HEK293 (cell line): Measurements from ENCODE around the gene AKR1B15.

Experiments
- BCL11A ChIP-seq: fragments of 450-650 bp; formaldehyde crosslinking; IDR thresholded peaks from 2 replicates; pipeline ENCODE4 v1.5.1; 2016; ENCODE audit warnings: low read depth, missing biosample characterization, missing genetic modification characterization
- CTCF ChIP-seq: fragments of 450-650 bp; formaldehyde crosslinking; IDR thresholded peaks from 2 replicates; pipeline ENCODE4 v1.5.1; 2016; ENCODE audit warnings: missing biosample characterization, missing genetic modification characterization
- GLI4 ChIP-seq: fragments of 450-650 bp; formaldehyde crosslinking; IDR thresholded peaks from 2 replicates; pipeline ENCODE4 v1.5.1; 2016; ENCODE audit warnings: missing biosample characterization, missing genetic modification characterization
- TCF7L2 ChIP-seq: IDR thresholded peaks from 2 replicates; pipeline ENCODE4 v1.6.1; 2011; ENCODE audit warnings: low read depth, mild to moderate bottlenecking, inconsistent platforms, low read length, moderate library complexity, borderline replicate concordance
- ZBTB11 ChIP-seq: fragments of 450-650 bp; formaldehyde crosslinking; conservative IDR thresholded peaks from 2 replicates; pipeline ENCODE4 v1.5.1; 2016; ENCODE audit warnings: low read depth, missing biosample characterization, missing genetic modification characterization
- ZNF112 ChIP-seq: fragments of 450-650 bp; formaldehyde crosslinking; IDR thresholded peaks from 2 replicates; pipeline ENCODE4 v1.5.0; 2017; ENCODE audit warnings: missing biosample characterization, missing genetic modification characterization
- ZNF223 ChIP-seq: fragments of 450-650 bp; formaldehyde crosslinking; IDR thresholded peaks from 2 replicates; pipeline ENCODE4 v1.5.1; 2016; ENCODE audit warnings: missing biosample characterization, missing genetic modification characterization
- ZNF548 ChIP-seq: fragments of 450-650 bp; formaldehyde crosslinking; IDR thresholded peaks from 2 replicates; pipeline ENCODE4 v1.5.1; 2016; ENCODE audit warnings: missing biosample characterization, missing genetic modification characterization
- ZNF658 ChIP-seq: fragments of 450-650 bp; formaldehyde crosslinking; IDR thresholded peaks from 2 replicates; pipeline ENCODE4; 2016; ENCODE audit warnings: missing biosample characterization, missing genetic modification characterization
- ZNF677 ChIP-seq: fragments of 450-650 bp; IDR thresholded peaks from 2 replicates; pipeline ENCODE4 v1.5.0; 2018; ENCODE audit warnings: missing biosample characterization, mild to moderate bottlenecking, missing genetic modification characterization, moderate library complexity
- ZNF704 ChIP-seq: fragments of 450-650 bp; formaldehyde crosslinking; IDR thresholded peaks from 2 replicates; pipeline ENCODE4 v1.5.1; 2016; ENCODE audit warnings: missing biosample characterization, missing genetic modification characterization

GRCh38 chr7:134589491-134589941 is 40.6 kb downstream of the AKR1B15 start:
- no peak for TF ChIP-seq ZBTB11
- no peak for TF ChIP-seq CTCF (tag by site-specific recombination)
- no peak for TF ChIP-seq ZNF112 (tag by site-specific recombination)
- TF ChIP-seq ZNF223 = no peak
- TF ChIP-seq ZNF548 (tag by site-specific recombination) = no peak
- no peak for TF ChIP-seq BCL11A (tag by site-specific recombination)
- TF ChIP-seq TCF7L2 = no peak
- no peak for TF ChIP-seq ZNF658 (tag by site-specific recombination)
- no peak for TF ChIP-seq ZNF704 (tag by site-specific recombination)
- no peak for TF ChIP-seq GLI4 (tag by site-specific recombination)
- TF ChIP-seq ZNF677 (tag by site-specific recombination) = no peak
